DMS79 treated with DMSO at 0.1 percent for 48 hours (cell line): Measurements from ENCODE around the gene EEF1AKMT3.
A peak's percentile ranks its signal among the peaks of the same experiment; 100 is the strongest.

Experiments
- DNase-seq: peaks from one replicate; lab custom pipeline; 2025; lab: John Stamatoyannopoulos, UW

The EEF1AKMT3 gene

DNA sequence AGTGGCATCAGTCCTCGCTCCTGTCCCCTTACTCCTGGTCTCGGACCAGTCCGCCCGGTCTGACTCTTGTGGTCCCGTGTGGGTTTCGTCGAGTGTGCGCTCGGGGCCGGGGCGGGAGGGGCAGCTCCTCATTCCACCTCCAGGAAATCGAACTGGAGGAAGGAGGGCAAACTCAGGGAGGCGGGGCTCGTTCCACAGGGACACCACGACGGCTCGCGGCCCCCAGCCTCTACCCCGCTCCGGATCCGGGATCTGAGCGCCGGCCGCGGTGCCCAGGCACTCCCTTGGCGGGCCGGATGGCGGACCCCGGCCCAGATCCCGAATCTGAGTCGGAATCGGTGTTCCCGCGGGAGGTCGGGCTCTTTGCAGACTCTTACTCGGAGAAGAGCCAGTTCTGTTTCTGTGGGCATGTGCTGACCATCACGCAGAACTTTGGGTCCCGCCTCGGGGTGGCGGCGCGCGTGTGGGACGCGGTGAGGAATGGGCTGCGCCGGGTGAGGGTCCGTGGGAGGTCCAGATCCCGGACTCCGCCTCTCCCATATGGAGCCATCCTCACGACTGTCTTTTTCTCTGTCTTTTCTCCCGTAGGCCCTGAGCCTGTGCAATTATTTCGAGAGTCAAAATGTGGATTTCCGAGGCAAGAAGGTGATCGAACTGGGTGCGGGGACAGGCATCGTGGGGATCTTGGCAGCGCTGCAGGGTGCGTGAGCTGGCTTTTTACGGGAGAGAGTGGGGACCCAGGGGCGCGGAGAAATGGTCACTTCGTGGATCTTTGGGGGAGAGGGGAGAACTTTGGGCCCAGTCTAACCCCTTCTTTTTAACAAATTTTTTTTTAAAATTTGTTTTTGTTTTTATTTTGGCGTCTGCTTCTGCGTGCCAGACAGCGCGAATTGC lies at the start of gene EEF1AKMT3:
Gene EEF1AKMT3 (plus strand): TSS at position 186 of the 894 bp plus-strand sequence. CDS start 111 bp downstream, at position 297.
- DNase-seq, result peak; percentile 24

DNA sequence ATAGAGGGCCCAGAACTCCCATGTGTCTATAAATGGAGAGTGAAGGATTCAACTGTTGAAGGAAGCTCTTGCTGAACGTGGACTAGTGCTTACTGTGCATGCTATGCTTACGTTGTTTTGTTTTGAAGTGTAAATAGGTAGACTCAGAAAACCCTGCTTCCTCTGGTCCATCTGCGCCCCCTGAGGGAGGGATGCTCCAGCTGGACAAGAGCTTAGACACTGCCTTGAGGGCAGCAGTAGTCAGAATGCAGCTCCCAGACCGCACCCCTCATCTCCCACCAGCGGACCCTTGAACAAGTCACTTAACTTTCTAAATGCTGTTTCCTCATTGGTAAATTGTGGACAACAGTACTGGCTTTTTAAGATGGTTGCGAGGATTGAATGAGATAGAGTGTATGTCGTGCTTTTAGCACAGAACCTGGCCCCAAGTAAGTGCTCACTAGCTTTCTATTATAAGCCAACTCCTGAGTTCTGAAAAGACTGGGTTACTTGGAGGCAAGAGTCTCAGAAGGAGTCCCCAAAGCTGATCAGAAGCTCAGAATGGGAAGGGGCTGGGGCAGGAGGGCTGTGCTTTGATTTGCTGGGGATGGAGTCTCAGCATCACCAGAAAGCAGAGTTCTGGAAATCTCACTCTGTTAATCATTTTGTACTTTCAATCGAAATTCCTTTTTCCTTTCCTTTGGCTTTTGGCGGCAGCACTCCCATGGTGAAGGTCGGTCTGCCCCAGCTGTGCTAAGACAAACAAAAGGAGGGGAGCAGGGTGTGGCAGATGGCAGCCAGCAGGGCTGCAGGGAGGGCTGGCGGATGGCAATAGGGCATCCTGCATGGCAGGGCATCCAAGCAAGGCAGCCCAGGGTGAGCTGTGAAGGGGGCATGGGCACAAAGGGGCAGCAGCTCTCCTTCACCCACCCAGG lies 49.4 kb upstream of the EEF1AKMT3 start:
- no peak for DNase-seq

DNA sequence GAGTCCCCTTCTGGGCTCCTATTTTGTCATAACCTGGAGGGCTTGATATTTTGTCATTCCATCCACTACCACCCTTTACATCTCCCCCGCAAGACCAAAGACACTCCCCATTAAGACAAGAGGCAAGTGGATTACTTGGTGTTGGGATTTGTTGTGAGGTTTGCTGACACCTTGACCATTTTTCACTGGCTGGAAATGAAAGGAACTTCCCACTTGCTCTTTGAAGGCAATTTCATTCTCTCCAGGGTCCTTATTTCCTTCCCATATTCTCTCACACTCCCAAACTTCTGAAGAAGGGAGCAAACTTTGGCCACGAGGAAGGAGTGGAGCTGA lies 48.8 kb upstream of the EEF1AKMT3 start:
- DNase-seq, result no peak

DNA sequence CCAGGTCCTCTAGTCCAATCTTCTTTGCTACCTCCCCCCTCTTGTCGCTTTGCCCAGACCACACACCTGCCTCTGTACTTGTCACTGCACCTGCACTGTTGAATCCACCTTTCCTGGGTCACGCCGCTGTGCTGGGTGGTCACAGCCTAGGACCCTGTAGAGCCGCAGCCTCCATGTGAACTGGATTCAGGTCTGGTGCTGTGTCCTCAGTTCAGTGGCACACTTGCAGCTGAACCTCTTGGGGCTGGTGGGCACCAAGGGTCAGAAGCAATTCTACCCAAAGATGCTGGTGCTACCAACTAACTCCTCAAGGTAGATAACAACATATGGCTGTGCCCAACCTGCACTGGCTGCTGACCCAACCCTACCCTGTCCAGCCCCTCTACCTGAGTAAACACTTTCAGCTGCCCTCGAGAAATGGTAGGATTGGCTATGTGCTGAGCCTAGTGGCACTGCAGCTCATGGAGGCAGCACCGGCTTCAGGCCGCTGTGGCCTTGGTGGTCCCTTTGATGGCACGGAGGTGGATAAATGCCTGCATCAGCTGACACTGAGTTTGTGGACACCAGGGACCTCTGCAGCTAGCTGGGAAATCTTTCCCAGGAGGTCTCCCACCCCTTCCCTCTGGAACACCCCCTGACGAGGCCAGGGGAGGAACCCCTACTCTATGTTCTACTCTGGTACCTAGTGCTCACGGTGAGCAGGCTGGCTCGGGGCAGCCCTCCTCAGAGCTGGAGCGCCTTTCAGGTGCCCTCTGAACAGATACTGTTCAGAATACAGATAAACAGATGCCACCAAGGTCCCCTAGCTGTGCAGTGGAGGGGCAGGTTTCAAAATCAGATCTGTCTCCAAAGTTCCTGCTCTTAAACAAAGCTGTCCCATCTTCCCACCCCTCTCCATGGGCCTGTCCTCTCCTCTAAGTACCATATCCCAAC lies 48.1 kb upstream of the EEF1AKMT3 start:
- DNase-seq, result no peak

DNA sequence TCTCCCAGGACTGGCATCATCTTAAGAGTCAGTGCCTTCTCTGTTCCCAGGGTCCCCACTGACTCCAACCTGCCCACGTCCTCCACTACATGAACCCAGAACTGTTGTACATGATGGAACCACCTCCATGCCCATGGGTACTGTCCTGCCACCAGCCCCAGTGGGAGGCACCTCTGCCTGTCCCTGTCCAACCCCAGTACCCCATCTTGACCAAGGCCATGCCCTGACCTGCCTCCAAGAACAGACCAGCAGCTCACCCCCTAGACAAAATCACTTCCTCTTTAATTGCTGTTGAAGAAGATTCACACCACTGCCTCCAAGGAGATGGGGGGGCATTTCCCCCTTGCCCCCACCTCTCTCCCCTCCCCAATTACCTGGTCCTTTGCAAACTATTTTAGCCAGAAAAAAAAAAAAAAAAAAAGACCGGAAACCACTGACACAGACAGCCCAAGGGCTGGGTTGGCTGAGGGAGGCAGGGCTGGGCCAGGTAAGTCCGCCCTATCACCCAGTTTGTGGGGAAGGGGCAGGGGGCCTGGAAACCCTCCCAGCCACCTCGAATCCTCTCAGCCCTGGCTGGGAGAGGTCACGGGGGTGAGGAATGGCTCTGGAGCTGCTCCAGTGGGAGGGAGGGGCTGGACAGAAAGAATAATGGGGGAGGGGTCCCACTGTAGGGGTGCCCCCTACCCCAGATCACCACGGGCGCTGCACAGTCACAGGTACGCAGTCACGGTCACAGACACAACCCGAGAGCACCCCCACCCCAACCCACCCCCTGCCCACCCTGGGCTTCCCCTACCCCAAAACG lies 47.3 kb upstream of the EEF1AKMT3 start:
- DNase-seq, result no peak

DNA sequence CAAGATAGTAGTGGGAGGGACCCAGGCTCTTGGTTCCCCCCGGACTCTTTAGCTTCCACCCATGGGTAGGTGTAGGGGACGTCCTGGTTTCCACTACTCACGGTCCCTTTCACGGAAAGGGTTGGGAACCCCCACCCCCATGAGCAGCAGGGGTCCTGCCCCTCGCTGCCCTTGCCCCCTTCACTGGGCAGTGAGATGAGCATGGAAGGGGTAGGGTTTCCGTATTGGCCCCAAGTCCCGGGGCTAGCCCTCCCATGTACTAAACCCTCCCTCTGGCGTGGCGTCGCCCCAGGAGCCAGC lies 46.6 kb upstream of the EEF1AKMT3 start:
- DNase-seq, result no peak

DNA sequence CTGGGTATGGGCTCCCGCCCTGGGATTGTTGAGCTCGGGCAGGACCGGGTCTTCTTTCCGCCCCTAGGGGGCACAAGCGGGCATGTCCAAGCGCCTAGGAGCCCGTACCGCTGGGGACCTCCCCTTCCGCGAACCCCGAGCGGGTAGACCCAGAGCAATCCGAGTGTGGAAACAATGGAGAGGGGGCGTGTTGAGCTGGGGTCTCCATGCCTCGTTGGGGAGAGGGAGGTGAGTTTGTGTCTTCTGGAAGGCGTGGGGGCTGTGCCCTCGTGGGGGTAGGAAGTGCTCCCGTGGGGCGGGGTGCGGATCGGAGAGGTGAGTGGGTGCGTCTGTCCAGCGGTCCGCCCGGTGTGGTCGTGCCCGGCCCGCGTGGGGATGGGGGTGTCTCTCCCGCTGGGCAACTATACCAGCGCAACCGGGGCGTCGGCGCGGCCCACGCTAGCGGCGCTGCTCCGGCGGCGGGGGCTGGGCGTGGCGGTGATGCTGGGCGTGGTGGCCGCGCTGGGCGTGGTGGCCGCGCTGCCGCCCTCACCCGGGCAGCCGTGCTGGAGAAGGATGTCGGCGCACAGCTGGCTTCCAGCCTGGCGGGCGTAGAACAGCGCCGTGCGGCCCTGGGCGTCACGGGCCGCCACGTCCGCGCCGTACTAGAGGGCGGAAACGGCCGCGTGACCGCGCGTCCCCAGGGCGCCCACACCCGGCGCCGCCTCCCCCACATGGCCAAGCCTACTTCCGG lies 46.1 kb upstream of the EEF1AKMT3 start:
- peak; percentile 63 for DNase-seq

DNA sequence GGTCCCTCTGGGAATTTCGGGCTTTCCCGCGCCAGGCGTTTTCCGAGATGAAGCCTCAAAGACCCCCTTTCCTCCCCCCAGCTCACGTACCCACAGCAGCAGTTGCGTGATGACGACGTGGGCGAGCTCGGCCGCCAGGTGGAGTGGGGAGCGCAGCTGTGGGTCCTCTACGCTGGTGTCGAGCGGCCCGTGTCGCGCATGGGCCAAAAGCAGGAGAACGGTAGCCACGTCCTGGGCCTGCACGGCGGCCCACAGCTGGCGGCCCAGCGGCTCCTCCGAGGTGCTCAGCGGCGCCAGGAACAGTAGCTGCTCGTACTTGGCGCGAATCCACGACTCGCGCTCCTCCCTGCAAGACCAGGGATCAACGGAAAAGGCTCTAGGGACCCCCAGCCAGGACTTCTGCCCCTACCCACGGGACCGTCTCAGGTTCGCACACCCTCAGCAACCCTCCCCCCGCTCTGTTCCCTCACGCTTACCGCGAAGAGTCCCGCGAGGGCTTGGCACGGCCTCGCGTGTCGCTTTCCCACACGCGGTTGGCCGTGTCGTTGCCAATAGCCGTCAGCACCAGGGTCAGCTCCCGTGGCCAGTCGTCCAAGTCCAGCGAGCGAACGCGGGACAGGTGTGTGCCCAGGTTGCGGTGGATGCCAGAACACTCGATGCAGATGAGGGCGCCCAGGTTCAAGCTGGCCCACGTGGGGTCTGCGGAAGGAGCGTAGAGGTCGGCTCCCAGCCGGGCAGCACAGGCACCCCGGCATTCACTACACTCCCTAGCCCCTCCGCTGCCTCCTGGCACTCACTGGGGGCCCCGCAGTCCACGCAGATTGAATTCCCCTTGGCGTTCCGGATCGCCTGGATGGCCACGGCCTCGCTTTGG lies 45.3 kb upstream of the EEF1AKMT3 start:
- peak; percentile 17 for DNase-seq

DNA sequence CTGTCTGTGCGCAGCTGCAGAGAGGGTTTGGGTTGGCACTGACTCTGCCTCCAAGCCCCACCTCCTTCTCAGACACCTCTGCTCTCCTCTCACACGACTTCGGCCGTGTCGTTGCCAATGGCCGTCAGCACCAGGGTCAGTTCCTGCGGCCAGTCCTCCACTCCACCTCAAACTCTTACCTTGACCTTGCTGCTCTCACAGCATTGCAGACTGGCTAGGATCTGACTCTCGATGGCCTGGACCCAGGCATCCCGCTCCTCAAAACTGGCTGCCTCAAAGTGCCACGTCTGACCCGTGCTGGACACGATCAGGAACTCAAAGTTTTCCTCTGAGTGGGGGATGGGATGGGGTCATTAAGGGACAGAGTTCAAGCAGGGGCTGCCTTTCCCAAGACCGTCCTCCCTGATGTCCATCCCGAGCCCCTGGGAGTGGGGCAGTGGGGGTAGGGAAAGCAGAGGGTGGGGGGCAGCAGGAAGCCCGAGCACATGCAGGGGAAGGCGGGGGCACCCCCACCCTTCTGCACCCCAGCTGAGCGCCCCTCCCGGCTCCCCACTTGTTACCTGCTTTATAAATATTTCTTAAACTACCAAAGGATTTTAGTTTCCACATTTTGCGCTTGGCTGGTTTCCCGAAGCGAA lies 44.5 kb upstream of the EEF1AKMT3 start:
- DNase-seq, result no peak

DNA sequence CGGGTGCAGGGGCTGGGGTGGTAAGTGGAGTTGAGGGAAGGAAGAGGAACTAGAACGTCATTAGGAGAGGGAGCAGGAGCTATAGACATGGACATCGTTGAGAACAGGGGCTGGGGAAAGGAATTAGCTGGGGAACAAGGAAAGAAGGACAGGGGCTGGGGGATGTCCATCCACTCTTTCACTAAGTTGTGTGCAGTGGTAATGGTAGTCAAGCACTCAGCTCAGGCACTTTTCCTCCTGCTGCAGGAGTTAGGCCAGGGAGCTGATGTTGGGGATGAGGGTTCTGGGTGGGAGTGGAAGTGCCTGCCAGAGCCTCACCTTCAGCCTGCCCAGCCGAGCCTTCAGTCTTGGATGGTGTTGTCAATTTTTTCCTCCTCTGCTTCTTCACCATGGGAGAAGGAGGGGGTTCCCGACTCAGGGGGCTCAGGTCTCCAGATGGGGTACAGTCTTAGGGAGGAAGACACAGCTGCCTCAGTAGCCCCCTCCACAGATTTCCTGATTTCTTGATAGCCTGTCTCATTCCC lies 43.0 kb upstream of the EEF1AKMT3 start:
- DNase-seq, result no peak

DNA sequence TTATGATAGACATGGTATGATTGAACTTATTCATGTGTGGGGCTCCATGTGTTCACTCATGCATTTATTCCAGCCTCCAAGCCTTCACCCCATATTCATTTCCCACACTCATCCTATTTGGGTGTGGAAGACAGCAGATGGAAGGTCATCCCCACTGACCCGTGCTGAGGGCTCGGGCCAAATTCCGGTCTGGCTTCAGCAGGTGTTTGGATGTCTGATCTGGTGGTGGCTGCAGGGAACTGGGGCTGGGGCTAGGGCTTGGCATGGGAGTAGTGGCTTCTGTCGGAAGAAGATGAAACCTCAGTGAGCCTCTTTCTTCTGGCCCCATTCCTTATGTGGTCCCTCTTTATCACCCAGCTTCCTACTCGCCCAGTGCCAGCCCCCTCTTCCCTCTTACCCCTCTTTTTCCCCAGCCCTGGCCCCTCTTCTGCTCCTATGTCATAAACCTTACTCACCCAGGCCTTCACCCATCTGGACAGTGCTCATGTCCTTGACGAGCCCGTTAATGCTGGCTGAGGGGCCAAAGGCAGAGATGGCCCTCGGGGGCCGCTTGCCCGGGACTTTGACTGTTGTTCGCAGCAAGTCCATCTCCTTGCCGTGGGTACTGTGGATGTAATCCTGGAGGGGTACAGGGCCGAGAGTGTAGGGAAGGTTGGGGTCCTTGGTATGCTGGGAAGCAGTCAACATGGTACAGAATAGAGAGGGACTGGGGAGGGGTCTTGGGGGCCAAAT lies 41.9 kb upstream of the EEF1AKMT3 start:
- no peak for DNase-seq

DNA sequence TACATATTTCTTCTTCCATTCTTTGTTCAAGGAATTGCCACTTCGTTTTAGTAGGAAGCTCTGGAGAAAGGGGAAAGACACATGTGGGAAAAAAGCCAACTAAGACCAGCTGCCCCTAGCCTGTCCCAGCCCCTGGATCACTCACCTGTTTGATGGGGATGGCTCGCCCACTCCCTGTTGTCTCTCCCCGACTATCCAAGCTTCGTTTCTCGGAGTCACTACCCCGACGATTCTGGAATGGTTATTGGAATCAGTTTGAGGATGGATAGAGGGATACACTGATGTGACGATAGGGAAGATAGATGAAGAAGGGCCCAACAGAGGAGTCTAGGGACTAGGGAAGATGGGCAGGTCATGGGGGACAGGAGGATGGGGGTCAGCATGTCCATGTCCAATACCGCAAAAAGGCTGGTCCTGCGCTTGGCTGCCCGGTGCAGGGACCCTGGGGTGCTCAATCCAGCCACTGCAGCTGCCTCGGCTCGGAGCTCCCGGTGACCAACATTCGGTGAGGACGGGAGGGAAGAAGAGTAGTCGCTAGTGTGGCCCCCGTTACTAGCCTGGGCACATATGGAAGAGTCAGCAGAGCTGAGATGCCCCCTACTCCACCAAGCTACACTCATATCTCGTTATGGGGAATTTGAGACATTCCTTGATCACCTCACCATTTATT lies 40.9 kb upstream of the EEF1AKMT3 start:
- no peak for DNase-seq

DNA sequence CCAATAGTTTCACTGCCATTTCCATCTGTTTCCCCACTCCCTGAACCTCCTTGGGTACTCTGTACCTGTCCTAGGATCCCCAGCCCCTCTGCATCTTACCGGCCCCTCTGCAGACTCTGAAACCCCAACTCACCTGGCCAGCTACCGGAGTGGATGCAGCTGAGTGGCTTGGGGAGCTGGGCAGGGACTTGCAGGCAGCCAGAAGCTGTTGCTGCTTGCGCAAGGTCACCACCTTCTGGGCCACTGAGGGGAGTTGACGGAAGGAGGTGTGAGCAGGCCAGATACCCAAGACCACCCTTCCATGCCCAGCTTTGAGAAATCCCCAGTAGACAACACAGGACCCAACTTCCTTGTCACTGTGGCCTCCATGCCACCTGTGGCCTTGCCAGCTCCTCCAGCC lies 40.1 kb upstream of the EEF1AKMT3 start:
- no peak for DNase-seq

DNA sequence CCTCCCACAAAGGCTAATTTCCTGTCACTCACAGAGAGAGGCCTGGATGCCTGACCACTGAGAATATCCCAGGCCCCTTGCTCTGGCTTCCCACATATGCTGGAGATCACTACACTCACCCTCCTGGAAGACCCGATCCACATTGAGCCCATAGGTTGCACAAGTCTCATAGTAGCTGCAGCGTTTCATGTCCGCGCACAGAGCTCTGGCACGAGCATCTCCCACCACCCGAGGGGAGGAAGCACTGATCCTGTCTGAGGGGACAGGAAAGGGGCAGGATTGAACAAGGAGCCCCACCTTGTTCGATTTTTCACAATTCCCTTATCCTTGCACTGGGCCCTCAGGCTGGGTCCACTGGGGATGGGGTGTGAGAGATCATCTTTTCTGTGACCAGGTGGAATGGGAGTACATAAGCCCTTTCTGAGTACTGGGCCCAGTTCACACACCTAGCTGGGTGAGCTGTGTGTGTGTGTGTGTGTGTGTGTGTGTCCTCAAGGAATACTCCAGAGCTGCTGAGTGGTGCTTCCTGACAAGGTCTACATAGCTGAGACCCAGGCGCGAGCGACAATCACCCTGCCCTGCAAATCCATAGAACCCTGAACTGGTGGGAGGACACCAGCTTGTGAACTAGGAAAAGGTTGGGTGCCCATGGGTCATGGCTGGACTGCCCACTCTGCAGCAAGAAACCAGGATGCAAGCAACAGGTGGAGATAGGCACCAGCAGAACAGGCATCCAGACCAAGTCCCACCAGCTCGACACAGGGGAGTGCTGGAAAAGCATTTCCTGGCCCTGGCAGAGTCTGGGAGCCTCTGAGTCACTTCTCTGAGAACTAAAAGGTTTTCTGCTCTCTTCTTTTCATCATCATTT lies 39.5 kb upstream of the EEF1AKMT3 start:
- no peak for DNase-seq

DNA sequence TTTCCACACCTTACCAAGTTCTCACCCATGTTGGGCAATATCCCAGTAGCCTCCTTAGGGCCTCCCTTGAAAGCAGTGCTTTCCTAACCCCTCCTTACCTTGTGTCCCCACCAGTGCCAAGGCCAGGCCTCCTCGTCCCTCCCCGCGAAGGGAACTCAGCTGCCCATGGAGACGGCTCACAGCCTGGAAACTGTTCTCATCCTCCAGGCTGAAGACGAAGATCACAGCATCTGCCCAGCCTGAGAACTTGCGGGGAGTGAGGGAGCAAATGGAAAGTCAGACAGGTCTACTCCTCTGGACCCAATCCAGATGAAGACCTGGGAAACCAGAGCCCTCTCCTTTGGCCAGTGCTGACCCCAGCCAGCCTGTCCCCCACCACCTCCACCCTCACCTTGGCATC lies 38.5 kb upstream of the EEF1AKMT3 start:
- DNase-seq, result no peak

DNA sequence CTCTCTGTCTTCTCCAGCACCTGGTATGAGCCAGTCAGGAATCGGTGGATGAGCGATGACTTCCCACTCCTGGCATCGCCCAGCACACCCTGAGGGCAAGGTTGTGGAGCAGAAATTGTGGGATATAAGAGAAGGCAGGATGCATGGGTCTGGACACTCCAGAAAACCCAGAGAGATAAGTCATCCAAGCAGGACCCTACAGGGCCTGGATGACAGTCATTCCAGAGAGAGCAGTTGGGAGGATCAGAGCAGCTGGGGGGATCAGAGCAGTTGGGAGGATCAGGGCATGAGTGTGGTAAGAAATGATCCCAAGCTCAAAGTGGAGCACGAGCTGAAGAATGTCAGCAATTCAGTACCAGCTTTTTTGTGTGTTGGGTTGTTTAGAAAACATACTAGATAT lies 37.8 kb upstream of the EEF1AKMT3 start:
- DNase-seq, result no peak
